ENCODE results near the gene TUT1. TPM values are rescaled to one million over a fixed set of nuclear protein-coding genes. Genes with fewer than 3 reads are reported as not detected.

Gene TUT1
- total RNA-seq, 1 experiment from 2014 or later: 20.7 TPM

GRCh38 chr11:62607714-62608113 lies 16.4 kb upstream of the TUT1 start:
- WGBS (ENCODE audit: extremely low coverage, insufficient read length, low lambda C conversion rate): no CpG with 5 or more reads among the region's 4 CpGs

More at GRCh38 chr11:62607714-62608113, 16.4 kb upstream of the TUT1 start:
- Histone ChIP-seq H3K14ac (ENCODE audit: insufficient read depth, low read length) (no peak overlapping the region), H3K79me1 (ENCODE audit: insufficient read depth, low read depth, low read length, poor library complexity, severe bottlenecking) (no peaks in the 10 kb centered on the region), H2BK12ac (ENCODE audit: insufficient read length, low read depth, low read length) (no peak overlapping the region), H3K56ac (ENCODE audit: insufficient read length, low read depth, low read length) (no peak overlapping the region), H4K8ac (replicated peaks; ENCODE audit: insufficient read length, low read depth, low read length) (no peak overlapping the region), H3K9ac (ENCODE audit: extremely low read depth, insufficient read length, low read length) (no peak overlapping the region), H3T11ph (ENCODE audit: low read length) (no peak overlapping the region), H3K4me1 (ENCODE audit: insufficient read depth, low read length) (0 out of 2 replicates have a peak, but pooled peaks cover 2% of the 10 kb centered on the region), H4K5ac (ENCODE audit: insufficient read length, low read depth, low read length) (no peak overlapping the region), H2AFZ (ENCODE audit: low read length) (no peak overlapping the region), H3K4ac (ENCODE audit: low read depth, low read length) (no peak overlapping the region), H3K79me2 (ENCODE audit: insufficient read depth, low read length) (no peaks in the 10 kb centered on the region), H2BK15ac (ENCODE audit: low read depth, low read length) (no peak overlapping the region), H3K9me3 (ENCODE audit: control insufficient read depth, low read depth, low read length) (no peaks in the 10 kb centered on the region), H2BK20ac (ENCODE audit: low read depth, low read length, poor library complexity, severe bottlenecking) (no peak overlapping the region), H3K23me2 (ENCODE audit: insufficient read length, low read depth, low read length, poor library complexity, severe bottlenecking) (peaks cover 15% of the 10 kb centered on the region), H2BK120ac (ENCODE audit: low read depth, low read length, poor library complexity, severe bottlenecking) (no peak overlapping the region), H2AK5ac (ENCODE audit: insufficient read length, low read length) (no peak overlapping the region), H4K91ac (ENCODE audit: insufficient read length, low read depth, low read length) (no peak overlapping the region), H3K18ac (ENCODE audit: insufficient read length, low read depth, low read length) (no peak overlapping the region), H2BK5ac (ENCODE audit: insufficient read length, low read length) (no peak overlapping the region), H3K27ac (ENCODE audit: insufficient read length, low read depth, low read length) (no peak overlapping the region), H3K4me2 (ENCODE audit: insufficient read depth, insufficient read length, low read length) (no peak overlapping the region), H3K27me3 (ENCODE audit: insufficient read depth, low read length) (peaks cover 11% of the 10 kb centered on the region; the same call in 1 of the 2 replicates), H3K23ac (ENCODE audit: insufficient read length, low read depth, low read length) (no peak overlapping the region), H4K20me1 (ENCODE audit: control insufficient read depth, insufficient read depth, insufficient read length) (peaks cover 2% of the 10 kb centered on the region)
- Mint-ChIP-seq H3K27ac (peak overlapping the region; percentile 50 to 85 (median 76); a peak in 4 of 7 replicates), H3K27me3 (ENCODE audit: low read depth) (peaks cover 24% of the 10 kb centered on the region), H3K36me3 (ENCODE audit: insufficient read depth in 1 of 3, low read depth in 3 of 3) (peaks cover 8 to 23% (median 13%) of the 10 kb centered on the region in 3 experiments; a peak in 6 of 7 replicates), H3K4me3 (peak overlapping the region in 1 of 2 experiments; percentile 19; a peak in 1 of 5 replicates), H3K4me1 (peaks cover 39 to 66% of the 10 kb centered on the region in 2 experiments), H3K9me3 (no peaks in the 10 kb centered on the region)
- DNase-seq: no peak
- TF ChIP-seq, protein P1, sequence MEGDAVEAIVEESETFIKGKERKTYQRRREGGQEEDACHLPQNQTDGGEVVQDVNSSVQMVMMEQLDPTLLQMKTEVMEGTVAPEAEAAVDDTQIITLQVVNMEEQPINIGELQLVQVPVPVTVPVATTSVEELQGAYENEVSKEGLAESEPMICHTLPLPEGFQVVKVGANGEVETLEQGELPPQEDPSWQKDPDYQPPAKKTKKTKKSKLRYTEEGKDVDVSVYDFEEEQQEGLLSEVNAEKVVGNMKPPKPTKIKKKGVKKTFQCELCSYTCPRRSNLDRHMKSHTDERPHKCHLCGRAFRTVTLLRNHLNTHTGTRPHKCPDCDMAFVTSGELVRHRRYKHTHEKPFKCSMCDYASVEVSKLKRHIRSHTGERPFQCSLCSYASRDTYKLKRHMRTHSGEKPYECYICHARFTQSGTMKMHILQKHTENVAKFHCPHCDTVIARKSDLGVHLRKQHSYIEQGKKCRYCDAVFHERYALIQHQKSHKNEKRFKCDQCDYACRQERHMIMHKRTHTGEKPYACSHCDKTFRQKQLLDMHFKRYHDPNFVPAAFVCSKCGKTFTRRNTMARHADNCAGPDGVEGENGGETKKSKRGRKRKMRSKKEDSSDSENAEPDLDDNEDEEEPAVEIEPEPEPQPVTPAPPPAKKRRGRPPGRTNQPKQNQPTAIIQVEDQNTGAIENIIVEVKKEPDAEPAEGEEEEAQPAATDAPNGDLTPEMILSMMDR (conservative IDR thresholded peaks at IDR 0.05): no peak

Data from H9 (cell line).